GM21528 (cell line): ENCODE measurements around the gene MBL2.

ENCODE experiments used
- ATAC-seq: cut with Tn5 transposase; IDR thresholded peaks from one replicate; pipeline ENCODE4 v1.9.1; 2021; ENCODE audit warnings: mild to moderate bottlenecking, moderate library complexity; ENCODE audit not compliant: unreplicated experiment, low FRiP score

MBL2 gene

DNA sequence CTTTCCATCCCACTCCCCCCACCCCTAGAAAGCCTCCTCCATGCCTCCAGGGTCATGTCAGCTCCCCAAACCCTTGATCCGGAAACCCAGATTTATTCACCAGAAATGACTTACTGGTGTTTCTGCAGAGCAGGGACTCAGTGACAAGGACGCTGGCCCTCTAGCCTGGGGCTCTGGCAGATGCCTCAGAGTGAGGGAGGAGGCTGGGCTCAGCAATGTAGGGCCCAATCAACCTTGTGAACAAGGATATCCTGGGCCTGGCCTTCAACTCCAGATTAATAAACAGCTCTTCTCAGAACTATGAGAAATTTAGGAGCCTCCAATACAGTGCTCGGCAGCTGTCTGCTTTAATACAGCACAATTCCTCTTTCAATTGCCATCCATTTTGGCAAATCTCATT is at the start of gene MBL2:
TSS of gene MBL2 (minus strand) at position 162 of the 400 bp plus-strand sequence. CDS start 1,149 bp downstream, outside the sequence.
- ATAC-seq, result no peak

DNA sequence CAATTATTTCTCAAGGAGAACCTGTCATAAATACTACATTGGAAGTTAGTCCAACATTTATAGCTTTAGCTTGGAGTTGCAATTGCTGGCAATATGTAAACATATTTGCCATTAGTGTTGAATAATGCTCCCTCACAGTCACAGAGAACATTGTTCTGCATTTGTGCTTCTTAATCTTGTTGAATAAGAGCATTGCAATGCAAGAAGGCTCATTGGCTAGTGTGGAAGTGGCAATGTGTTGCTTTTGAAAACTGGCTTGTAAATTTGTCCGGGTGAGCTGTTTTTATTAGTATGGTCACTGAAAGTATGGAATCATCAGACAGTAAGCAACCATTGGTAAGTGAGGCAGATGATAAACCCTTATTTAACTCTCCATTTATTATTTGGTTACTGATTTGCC is 47.7 kb upstream of the MBL2 start:
- no peak for ATAC-seq

DNA sequence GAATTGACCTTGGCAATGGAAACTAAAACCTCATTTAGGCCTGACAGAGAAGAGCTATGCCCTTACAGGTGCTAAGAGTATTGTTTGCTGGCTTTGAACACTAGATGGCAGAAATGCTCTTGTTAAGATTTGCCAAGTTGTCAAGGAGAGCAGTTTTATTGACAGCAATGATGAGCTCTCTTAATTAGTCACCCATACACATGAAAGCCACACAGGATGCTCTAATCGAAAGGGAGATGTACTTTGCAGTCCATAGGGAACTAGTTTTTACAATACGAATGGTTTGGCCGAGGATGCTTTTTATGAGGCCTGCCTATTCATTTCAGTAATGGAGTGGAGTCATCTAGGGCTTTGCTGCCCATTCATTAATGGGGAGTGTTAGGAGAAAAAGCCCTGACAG is 45.4 kb upstream of the MBL2 start:
- peak; percentile 92 for ATAC-seq

DNA sequence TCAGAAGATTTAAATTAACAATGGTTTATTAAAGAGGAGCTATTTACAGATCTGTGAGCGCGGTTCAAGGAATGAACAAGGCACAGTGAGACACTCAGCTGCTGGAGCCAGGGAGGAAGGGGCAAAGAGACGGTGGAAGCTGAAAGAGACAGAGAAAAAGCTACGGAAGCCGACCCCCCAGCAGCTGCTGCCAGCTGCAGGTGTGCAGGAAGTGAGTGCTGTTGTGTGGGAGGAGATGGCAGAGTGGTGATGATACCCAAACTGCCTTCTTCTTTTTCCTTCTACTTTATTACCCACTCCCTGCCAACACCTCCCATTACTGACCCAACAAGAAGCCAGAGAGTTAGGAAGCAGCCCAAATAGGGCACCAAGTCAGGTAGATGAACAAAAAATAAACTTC is 41.9 kb upstream of the MBL2 start:
- ATAC-seq, result no peak

DNA sequence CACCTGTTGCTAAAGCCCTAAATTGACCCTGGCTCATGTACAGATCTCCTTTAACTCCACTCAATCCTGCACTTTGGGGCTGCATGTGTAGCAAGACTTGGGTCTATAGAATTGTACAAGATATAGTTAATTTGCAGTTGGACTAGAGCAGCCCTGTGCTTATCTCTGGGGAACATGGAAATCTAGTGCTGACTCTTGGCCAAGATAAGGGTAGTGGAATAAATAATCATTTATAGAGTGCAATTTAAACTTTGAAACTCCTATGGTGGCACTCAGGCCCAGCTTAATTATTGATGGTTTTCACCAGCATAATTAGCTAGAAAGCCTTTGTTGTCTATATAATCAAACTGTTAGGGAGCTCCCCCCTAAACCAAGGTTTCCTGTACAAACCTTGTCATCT is 39.2 kb upstream of the MBL2 start:
- no peak for ATAC-seq

DNA sequence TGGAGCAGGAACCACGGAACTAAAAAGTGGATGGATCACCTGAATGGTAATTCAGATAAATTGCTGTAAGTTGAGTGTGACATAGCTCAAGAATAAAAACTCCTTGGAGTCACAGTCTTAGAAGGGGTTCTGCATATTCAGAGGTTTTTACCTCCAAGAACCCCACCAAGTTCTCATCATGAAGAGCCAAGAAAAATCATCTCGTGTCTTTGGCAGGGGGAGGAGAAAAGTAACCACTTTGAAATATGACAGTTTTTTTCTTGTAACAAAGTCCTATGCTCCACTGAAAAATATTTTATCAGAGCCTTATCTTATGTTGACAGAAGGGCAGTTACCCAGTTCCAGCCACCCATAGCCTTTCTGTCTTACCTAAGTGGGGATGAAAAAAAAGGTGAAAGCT is 38.2 kb upstream of the MBL2 start:
- ATAC-seq, result no peak

DNA sequence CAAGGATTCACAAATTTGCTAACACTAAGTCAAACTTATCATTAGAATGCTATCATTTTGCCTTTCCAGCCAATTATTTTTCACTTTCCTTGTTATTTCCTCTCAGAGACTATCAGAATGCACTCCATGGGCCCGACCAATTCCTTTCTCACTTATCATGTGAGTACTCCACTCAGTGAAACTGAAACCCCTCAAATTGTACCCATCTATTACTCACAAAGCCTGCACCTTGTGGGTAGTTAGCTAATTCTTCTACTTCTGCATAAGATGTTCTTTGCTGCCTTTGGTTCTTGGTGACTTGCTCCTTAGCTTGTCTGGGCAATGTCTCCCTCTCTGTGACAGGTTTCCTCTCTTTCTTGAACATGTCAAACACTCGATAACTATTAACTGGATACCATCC is 35.2 kb upstream of the MBL2 start:
- ATAC-seq, result no peak

DNA sequence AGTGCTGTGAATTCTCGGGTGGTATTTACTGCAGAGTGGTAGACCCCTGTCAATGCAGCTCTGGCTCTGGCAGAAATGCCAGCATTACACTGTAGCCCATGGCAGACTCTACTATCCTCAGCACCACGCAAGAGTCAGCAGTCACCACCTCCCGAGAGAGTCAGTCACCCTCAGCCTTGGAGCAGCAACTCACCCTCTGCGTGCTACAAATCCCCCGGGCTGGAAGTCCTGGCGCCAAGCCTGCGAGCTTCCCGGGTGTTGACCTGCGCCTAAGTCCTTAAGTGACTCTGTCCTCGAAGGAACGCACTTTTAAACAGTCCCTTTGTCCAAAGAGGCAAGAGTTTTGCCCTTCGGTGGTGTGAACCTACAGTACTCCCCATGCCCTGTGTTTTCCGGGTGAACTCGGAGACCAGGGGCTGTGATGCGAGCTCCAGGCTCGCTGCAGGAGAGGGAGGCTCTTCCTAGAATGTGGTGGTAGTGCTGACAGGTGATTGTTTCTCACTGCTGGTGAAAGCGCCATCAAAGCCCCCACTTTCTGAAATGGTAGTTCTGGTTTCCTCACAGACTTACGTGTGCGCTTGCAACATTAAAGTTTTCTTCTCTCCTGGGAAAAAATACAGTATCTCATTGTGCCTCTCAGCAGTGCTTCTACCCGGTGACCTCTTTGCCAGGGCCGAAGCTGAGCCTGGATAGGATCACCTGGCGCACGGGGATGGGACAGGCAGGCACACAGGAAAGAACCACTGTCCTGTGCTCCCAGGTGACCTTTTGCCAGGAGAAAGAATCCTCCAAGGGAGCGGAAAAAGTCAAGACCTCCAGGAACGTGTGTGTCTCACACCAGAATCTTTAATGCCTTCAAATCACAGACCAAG is 33.1 kb upstream of the MBL2 start:
- no peak for ATAC-seq

DNA sequence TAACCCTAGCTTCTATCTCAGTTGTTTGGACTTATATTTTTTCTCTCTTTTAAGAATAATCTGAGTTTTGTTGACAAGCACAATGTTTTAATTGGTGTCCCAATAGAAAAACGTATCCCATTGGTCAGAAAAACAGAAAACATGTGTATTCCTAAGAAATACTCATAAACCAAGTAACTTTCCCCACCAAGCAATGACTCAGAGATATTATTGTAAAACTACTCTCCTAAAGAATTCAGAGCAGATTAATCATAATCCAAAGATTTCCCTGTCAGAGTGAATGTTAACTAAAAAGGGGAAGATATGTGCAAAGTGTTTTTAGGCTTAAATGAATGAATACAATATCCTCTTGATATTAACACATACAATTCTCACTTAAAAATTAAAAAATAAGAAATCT is 29.4 kb upstream of the MBL2 start:
- no peak for ATAC-seq

DNA sequence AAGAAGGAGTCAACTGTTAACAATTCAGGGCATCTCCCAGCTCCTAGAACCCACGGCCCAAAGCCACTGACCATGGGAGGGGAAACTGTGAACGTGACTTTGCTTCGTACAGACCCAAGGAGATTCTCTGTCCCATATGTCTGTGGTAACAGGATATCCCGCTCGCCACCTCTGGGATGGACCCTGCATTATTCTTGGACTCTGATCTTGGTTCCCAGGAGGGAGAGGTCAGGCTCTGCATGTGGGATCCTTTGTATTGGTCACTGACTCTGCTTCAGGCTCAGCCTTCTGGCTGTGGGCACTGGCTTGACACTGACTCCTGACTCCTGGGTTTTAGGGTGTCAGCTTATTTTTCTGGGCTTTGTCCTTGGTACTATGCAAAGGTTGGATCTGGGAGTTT is 13.5 kb upstream of the MBL2 start:
- no peak for ATAC-seq

DNA sequence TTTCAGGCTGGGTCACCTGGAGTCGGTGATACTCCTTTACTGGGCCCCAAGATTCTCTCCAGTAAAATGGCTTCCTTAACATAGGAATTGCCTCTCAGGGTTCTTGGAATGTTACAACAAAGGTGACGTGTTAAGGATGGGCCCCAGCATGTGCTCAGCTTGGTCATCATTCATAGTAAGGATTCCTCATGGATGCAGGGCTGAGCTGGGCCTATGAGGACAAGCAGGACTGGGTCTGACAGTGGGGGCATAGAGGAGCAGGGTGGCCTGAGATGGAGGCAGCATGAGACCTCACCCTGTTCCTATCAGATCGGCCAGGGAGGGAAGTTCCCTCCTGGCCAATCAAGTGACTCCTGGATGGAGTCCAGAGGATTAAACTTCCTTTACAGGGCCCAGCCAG is 12.8 kb upstream of the MBL2 start:
- ATAC-seq, result no peak

DNA sequence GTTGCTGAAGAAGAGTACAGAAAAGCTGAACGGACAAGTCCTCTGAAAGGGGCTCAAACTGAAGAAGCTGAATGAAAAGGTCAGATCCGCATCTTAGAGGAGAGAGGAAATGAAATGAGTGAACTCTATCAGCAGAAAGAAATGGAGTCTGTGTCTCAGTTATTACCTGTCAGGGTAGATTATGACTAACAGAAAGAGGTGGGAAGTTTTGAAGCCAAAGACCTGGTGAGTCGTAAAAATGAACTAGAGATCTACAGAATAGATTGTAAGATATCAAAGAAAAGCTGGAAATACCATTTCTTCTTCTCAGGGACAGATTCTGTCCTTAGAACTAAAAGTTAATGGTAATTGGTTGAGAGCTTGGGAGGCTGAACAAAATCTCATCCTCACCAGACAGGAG is 11.1 kb upstream of the MBL2 start:
- no peak for ATAC-seq

DNA sequence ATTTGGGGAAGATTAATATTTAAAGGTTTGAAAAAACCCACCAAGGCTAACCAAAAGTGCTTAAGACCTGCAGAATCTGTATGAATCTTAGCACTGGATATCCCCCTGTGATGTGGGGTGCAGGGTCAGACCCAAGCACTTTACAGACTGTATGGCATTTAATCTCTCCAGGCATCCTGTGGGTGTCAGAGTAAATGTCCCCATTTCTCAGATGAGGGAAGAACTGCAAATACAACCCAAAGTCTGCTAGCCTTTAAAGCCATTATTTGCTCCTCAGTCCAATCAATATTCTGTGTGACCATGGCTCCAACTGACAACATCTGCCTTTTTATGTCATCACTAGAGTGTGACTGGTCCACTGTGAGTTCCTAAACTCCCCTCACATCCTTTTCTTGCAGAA is 10.0 kb upstream of the MBL2 start:
- no peak for ATAC-seq

DNA sequence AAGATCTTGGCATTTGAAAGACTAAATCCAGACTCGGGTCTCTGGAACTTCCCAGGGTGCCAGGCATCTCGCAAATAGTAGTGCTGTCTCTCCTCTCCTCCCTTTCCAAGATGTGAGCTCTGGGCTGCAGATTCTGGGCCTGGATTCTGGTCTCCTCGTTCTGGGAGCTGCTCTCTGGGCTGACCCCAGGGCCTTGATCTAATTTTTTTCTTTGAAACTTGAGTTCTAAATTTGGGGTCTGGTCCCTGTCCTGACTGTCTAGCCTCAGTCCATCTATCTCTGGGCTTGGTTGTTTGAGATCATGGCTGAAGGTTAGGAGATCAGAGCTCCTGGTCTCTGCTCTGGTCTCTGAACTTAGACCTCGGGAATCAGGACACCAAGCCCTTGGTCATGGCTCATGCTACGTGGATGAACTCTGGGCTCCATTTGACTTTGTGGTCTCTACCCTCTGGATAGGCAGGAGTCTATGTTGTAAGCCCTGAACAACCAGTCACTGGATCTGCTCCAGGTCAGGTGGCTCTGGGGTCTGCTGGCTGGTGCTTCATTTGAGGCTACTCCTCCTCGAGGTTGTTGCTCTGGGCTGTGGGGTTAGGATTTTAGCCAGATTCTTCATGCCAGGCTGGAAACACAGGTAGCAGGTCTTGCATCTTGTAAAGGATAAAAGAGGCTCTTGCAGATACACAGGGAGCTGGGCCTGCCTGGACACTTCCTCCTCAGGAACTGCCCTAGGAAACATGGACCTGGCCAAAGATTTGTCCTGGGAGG is 8.0 kb upstream of the MBL2 start:
- peak; percentile 24 for ATAC-seq

DNA sequence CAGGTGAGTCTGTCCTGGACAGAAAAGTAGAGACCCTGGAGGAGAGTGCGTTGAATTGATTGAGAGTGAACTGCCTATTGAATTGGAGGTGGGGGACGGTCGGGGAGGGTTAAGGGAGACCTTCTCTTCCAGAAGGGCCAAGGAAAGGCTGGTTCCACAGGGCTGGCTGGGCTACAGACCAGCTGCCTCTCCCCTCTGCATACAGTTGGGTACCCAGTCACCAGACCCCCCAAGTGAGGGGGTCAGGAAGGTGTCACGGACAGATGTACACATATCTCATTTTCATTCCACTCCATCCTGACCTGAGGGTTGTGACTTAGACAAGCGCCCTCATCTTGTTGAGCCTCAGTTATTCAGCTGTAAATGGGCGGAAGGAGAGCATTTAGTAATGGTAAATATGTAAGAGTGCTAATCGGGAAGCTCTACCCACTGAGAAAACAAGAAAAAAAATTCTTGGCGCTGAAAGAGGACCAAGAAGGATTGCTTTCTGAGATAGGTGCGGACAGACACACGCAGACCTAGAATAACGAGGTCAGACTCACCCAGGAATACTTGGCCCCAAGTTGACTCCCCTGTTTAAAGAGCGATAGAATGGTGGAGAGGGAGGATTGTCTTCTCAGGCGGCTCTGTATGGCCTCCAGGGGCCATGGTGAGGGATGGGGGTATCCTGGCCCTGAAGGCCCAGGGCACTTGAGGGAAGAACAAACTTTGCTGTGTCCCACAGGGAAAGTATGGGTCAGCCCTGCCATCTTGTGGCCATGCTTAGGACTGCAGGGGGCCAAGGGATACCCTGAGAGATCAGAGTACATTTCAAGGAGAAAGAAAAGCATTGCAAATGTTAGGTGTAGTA is 7.2 kb upstream of the MBL2 start:
- ATAC-seq, result peak; percentile 95

DNA sequence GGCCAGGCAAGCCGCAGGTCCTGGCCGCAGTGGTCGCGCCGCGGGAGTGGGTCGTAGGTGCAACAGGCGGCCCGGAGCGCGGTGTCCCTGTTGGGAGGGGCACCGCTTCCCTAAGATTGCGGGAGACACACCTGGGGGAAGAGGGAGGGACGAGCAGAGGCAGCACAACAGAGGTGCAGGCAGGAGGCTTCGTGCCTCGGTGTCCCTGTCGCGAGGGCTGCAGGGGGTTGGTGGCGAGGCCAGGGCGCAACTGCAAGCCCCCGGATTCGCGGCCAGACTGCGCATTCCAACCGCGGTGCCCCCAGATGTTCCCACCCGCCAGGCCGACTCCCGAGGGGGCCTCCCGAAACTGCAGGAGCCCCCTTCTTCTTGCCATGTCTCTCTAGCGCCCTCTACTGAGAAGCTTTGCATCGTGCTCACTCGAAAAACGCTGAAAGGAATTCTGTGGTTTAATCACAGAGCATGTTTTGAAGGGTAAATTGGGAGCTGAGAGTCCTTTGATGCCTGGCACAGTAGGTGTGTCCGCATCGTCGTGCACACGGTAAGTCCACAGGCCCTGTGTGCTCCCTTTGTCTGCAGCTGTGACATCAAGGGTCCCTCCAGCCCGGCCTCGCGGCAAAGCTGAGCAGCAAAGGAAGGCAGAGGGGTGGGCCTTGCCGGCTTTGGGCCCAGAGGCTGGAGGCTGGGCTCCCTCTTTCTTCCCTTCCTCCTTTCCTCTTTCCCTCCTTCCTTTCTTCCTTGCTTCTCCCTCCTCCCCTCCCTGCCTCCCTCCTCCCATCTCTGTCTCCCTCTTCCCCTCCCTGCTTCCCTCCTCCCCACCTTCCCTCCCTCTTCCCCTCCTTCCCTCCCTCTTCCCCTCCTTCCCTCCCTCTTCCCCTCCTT is 6.2 kb upstream of the MBL2 start:
- no peak for ATAC-seq

DNA sequence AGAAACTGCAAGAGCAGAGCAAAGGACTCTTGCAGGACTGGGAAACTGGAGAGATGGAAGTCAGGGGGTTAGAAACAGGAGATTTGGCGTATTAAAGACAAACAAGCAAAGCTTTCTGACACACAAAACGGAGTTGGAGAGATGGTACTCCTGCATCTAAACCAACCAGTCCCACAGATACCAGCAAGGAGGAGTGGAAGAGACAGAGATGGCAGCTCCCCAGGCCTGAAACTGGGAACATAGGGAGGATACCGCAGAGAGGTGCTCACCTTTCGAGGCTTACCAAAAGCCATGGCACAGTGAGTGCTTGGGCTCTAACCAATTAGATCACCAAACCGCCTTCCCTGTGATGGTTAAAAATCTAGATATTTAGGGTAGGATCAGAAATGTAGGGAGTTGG is 4.8 kb upstream of the MBL2 start:
- no peak for ATAC-seq

DNA sequence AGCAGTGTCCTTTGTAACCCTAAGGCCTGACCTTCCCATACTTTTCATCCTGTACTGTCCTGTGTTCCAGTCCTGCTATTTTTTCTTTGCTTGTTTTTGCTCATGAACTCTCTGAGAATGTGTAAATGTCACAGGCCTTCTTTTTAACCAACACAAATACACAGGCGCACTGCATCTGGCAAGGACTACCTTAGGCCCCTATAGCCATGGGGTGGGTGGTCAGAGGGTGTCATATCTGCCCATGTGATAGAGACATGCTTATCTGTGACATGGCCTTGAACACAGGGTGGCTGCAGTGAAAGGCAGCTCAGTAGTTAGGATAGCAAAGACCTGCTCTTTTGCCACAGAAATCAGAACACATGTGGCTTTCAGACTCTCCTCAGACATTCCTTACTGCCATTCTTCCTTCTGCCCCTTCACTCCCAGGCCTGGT is 3.9 kb upstream of the MBL2 start:
- ATAC-seq, result no peak

DNA sequence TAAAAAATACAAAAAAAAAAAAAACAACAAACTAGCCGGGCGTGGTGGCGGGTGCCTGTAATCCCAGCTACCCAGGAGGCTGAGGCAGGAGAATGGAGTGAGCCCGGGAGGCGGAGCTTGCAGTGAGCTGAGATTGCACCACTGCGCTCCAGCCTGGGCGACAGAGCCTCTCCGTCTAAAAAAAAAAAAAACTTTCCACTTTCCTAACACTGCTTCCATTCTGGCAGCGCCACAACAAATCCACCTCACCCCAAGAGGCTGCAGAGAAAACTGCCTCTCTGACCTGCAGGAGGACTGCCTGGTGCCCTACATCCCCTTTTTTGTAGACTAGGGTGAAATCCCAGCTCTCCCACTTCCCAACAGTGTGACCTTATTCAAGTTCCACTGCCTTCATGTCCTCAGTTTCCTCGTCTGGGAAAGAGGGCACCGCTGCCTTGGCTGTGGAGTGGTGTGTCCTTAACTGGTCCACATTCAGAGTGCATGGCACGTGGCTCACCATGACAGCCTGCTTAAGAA is 2.6 kb upstream of the MBL2 start:
- no peak for ATAC-seq

DNA sequence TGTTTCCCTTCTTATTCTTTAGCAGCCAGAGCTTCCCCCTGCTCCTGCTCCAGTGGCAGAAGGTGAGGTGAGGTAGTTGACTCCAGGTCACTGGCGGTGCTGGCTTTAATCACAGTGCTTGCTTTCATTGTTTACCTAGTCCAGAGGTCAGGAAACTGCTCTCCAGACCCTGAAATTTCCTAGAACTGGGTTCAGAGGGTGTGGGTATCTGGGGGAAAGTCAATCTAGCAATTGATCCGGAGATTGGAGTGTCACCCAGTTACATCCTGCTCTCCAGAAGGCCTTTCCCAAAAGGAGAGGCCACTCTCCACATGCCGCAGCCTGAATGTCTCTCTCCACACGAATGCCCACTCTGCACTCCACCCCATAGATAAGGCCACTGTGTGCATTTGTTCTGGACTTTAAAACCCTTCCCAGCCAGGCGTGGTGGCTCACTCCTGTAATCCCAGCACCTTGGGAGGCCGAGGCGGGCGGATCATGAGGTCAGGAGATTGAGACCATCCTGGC is 2.1 kb upstream of the MBL2 start:
- no peak for ATAC-seq
